ENCODE results near the gene FHAD1. TPM values are rescaled to one million over a fixed set of nuclear protein-coding genes. Genes with fewer than 3 reads are reported as not detected.
"Not testable (repeated sequence)": the region's sequence is repeated elsewhere in the genome, so short reads cannot be mapped to it uniquely, and the experiment has no call there.

The FHAD1 gene
- total RNA-seq, 1 experiment from 2014 or later, result 0.83 TPM

- no peak overlapping the region for H3K4me3 ChIP-seq (ENCODE audit: insufficient read depth, low read depth, low read length)
- no peaks in the 10 kb centered on the region; the same call in 1 of the 2 replicates for H3K27me3 ChIP-seq (ENCODE audit: control insufficient read depth, insufficient read depth, low read length)
- peak; percentile 73 for DNase-seq
- H3K36me3 ChIP-seq (replicated peaks; ENCODE audit: control insufficient read depth, insufficient read depth, low read length), result no peaks in the 10 kb centered on the region
Measured at GRCh38 chr1:15364740-15365139, 117.7 kb downstream of the FHAD1 start.

GRCh38 chr1:15368888-15369287 lies 121.9 kb downstream of the FHAD1 start:
- no peaks in the 10 kb centered on the region; the same call in 1 of the 2 replicates for H3K27me3 ChIP-seq (ENCODE audit: control insufficient read depth, insufficient read depth, low read length)
- no peaks in the 10 kb centered on the region for H3K36me3 ChIP-seq (replicated peaks; ENCODE audit: control insufficient read depth, insufficient read depth, low read length)
- DNase-seq, result no peak
- no peak overlapping the region for H3K4me3 ChIP-seq (ENCODE audit: insufficient read depth, low read depth, low read length)

- DNase-seq, result no peak
- no peaks in the 10 kb centered on the region for H3K36me3 ChIP-seq (replicated peaks; ENCODE audit: control insufficient read depth, insufficient read depth, low read length)
- H3K4me3 ChIP-seq (ENCODE audit: insufficient read depth, low read depth, low read length), result no peak overlapping the region
- no peaks in the 10 kb centered on the region; the same call in 1 of the 2 replicates for H3K27me3 ChIP-seq (ENCODE audit: control insufficient read depth, insufficient read depth, low read length)
Measured at GRCh38 chr1:15370268-15370667, 123.2 kb downstream of the FHAD1 start.

- DNase-seq, result no peak
- H3K36me3 ChIP-seq (replicated peaks; ENCODE audit: control insufficient read depth, insufficient read depth, low read length), result no peaks in the 10 kb centered on the region
- H3K27me3 ChIP-seq (ENCODE audit: control insufficient read depth, insufficient read depth, low read length), result no peaks in the 10 kb centered on the region; the same call in 1 of the 2 replicates
- H3K4me3 ChIP-seq (ENCODE audit: insufficient read depth, low read depth, low read length), result no peak overlapping the region
Measured at GRCh38 chr1:15370781-15371520, 123.9 kb downstream of the FHAD1 start.

GRCh38 chr1:15371610-15372545 lies 124.9 kb downstream of the FHAD1 start:
- DNase-seq, result no peak
- H3K36me3 ChIP-seq (replicated peaks; ENCODE audit: control insufficient read depth, insufficient read depth, low read length), result no peaks in the 10 kb centered on the region
- H3K4me3 ChIP-seq (ENCODE audit: insufficient read depth, low read depth, low read length), result no peak overlapping the region
- H3K27me3 ChIP-seq (ENCODE audit: control insufficient read depth, insufficient read depth, low read length), result no peaks in the 10 kb centered on the region

GRCh38 chr1:15378729-15379128 lies 131.7 kb downstream of the FHAD1 start:
- Histone ChIP-seq H3K36me3 (replicated peaks; ENCODE audit: control insufficient read depth, insufficient read depth, low read length) (no peaks in the 10 kb centered on the region), H3K27me3 (ENCODE audit: control insufficient read depth, insufficient read depth, low read length) (peaks cover 19% of the 10 kb centered on the region), H3K4me3 (ENCODE audit: insufficient read depth, low read depth, low read length) (no peak overlapping the region)
- DNase-seq, result no peak

- not testable (repeated sequence) for DNase-seq; H3K4me3 ChIP-seq (ENCODE audit: insufficient read depth, low read depth, low read length); H3K36me3 ChIP-seq (replicated peaks; ENCODE audit: control insufficient read depth, insufficient read depth, low read length)
- peaks cover 23% of the 10 kb centered on the region for H3K27me3 ChIP-seq (ENCODE audit: control insufficient read depth, insufficient read depth, low read length)
Measured at GRCh38 chr1:15379151-15379550, 132.1 kb downstream of the FHAD1 start.

GRCh38 chr1:15380601-15381508 lies 133.8 kb downstream of the FHAD1 start:
- no peak overlapping the region for H3K4me3 ChIP-seq (ENCODE audit: insufficient read depth, low read depth, low read length)
- peaks cover 32% of the 10 kb centered on the region for H3K27me3 ChIP-seq (ENCODE audit: control insufficient read depth, insufficient read depth, low read length)
- H3K36me3 ChIP-seq (replicated peaks; ENCODE audit: control insufficient read depth, insufficient read depth, low read length), result no peaks in the 10 kb centered on the region
- DNase-seq, result no peak

GRCh38 chr1:15381805-15382204 lies 134.8 kb downstream of the FHAD1 start:
- DNase-seq, result no peak
- Histone ChIP-seq H3K4me3 (ENCODE audit: insufficient read depth, low read depth, low read length) (no peak overlapping the region), H3K36me3 (replicated peaks; ENCODE audit: control insufficient read depth, insufficient read depth, low read length) (no peaks in the 10 kb centered on the region), H3K27me3 (ENCODE audit: control insufficient read depth, insufficient read depth, low read length) (peaks cover 40% of the 10 kb centered on the region)

- Histone ChIP-seq H3K27me3 (ENCODE audit: control insufficient read depth, insufficient read depth, low read length) (peaks cover 48% of the 10 kb centered on the region), H3K4me3 (ENCODE audit: insufficient read depth, low read depth, low read length) (no peak overlapping the region), H3K36me3 (replicated peaks; ENCODE audit: control insufficient read depth, insufficient read depth, low read length) (no peaks in the 10 kb centered on the region)
- no peak for DNase-seq
Measured at GRCh38 chr1:15382601-15383518, 135.8 kb downstream of the FHAD1 start.

GRCh38 chr1:15383810-15384209 lies 136.8 kb downstream of the FHAD1 start:
- no peak for DNase-seq
- no peak overlapping the region for H3K4me3 ChIP-seq (ENCODE audit: insufficient read depth, low read depth, low read length)
- peaks cover 51% of the 10 kb centered on the region for H3K27me3 ChIP-seq (ENCODE audit: control insufficient read depth, insufficient read depth, low read length)
- H3K36me3 ChIP-seq (replicated peaks; ENCODE audit: control insufficient read depth, insufficient read depth, low read length), result no peaks in the 10 kb centered on the region

- H3K36me3 ChIP-seq (replicated peaks; ENCODE audit: control insufficient read depth, insufficient read depth, low read length), result no peaks in the 10 kb centered on the region
Measured at GRCh38 chr1:15384301-15384901, 137.4 kb downstream of the FHAD1 start.

GRCh38 chr1:15385420-15385819 lies 138.4 kb downstream of the FHAD1 start:
- Histone ChIP-seq H3K36me3 (replicated peaks; ENCODE audit: control insufficient read depth, insufficient read depth, low read length) (no peaks in the 10 kb centered on the region), H3K27me3 (ENCODE audit: control insufficient read depth, insufficient read depth, low read length) (peaks cover 51% of the 10 kb centered on the region), H3K4me3 (ENCODE audit: insufficient read depth, low read depth, low read length) (no peak overlapping the region)
- DNase-seq, result no peak

More at GRCh38 chr1:15384301-15384901, 137.4 kb downstream of the FHAD1 start:
- peaks cover 53% of the 10 kb centered on the region for H3K27me3 ChIP-seq (ENCODE audit: control insufficient read depth, insufficient read depth, low read length)
- H3K4me3 ChIP-seq (ENCODE audit: insufficient read depth, low read depth, low read length), result peak overlapping the region; percentile 20; the same call in 1 of the 2 replicates
- DNase-seq, result peak; percentile 88

Data from H7 (cell line).